Measurements from ENCODE around the gene SHKBP1. TPM values are rescaled to one million over a fixed set of nuclear protein-coding genes. Genes with fewer than 3 reads are reported as not detected.

The SHKBP1 gene
- total RNA-seq, 4 donors from 2014 or later = 33.3 to 52.1 (median 42.9) TPM

- intact Hi-C loops (cut with DNase I) = no loop called here
- no peak for TF ChIP-seq CTCF (IDR thresholded peaks at IDR 0.05)
Measured at GRCh38 chr19:40616178-40616577, 39.5 kb downstream of the SHKBP1 start.

GRCh38 chr19:40616941-40617340 is 40.3 kb downstream of the SHKBP1 start:
- 95 to 97% methylated on average over 16 to 17 of the region's 17 CpGs for WGBS, 2 donors
- peaks cover 8 to 20% of the 10 kb centered on the region in 2 donors for H3K36me3 ChIP-seq
- H3K9me3 ChIP-seq = no peaks in the 10 kb centered on the region
- intact Hi-C loops (cut with DNase I) = no loop called here
- H3K4me1 ChIP-seq = peaks cover 0 to 6% of the 10 kb centered on the region in 2 donors
- H3K4me3 ChIP-seq (replicated peaks in 1 of 3) = no peak overlapping the region
- no peak for TF ChIP-seq CTCF (IDR thresholded peaks at IDR 0.05)
- TF ChIP-seq POLR2A (IDR thresholded peaks at IDR 0.05) = no peak
- no peaks in the 10 kb centered on the region for H3K27me3 ChIP-seq
- H3K27ac ChIP-seq = no peak overlapping the region
- DNase-seq = no peak

More at GRCh38 chr19:40616178-40616577, 39.5 kb downstream of the SHKBP1 start:
- peaks cover 0 to 8% of the 10 kb centered on the region in 2 donors for H3K4me1 ChIP-seq
- no peak overlapping the region for H3K27ac ChIP-seq
- no peak for DNase-seq
- 85 to 93% methylated on average over 5 of the region's 5 CpGs for WGBS, 2 donors
- H3K4me3 ChIP-seq (replicated peaks in 1 of 3) = no peak overlapping the region
- no peaks in the 10 kb centered on the region for H3K27me3 ChIP-seq
- H3K36me3 ChIP-seq = peaks cover 8 to 16% of the 10 kb centered on the region in 2 donors
- no peaks in the 10 kb centered on the region for H3K9me3 ChIP-seq

DNA sequence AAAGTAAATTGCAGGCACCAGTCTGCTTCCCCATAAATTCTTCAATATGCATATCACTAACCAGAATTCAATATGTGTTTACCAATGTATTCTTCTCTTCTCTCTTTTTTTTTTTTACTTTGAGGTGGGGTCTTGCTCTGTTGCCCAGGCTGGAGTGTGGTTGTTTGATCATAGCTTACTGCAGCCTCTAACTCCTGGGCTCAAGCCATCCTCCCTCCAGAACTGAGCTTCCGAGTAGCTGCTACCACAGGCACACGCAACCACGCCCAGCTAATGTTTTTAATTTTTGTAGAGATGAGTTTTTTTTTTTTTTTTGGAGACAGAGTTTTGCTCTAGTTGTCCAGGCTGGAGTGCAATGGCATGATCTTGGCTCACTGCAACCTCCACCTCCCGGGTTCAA is 41.3 kb downstream of the SHKBP1 start:
- no peak for TF ChIP-seq POLR2A (IDR thresholded peaks at IDR 0.05)
- no peak for TF ChIP-seq CTCF (IDR thresholded peaks at IDR 0.05)
- Histone ChIP-seq H3K4me1 (peaks cover 0 to 6% of the 10 kb centered on the region in 2 donors), H3K9me3 (no peaks in the 10 kb centered on the region), H3K36me3 (peaks cover 8 to 20% of the 10 kb centered on the region in 2 donors), H3K27me3 (no peaks in the 10 kb centered on the region), H3K27ac (no peak overlapping the region), H3K4me3 (replicated peaks in 1 of 3) (no peak overlapping the region)
- intact Hi-C loops (cut with DNase I) = no loop called here
- WGBS, 2 donors = 94 to 97% methylated on average over 4 of the region's 4 CpGs
- DNase-seq = no peak

GRCh38 chr19:40619333-40620160 is 42.9 kb downstream of the SHKBP1 start:
- intact Hi-C loops (cut with DNase I) = no loop called here
- Histone ChIP-seq H3K27ac (no peak overlapping the region), H3K27me3 (no peaks in the 10 kb centered on the region), H3K36me3 (peaks cover 8 to 24% of the 10 kb centered on the region in 2 donors), H3K4me1 (peaks cover 0 to 2% of the 10 kb centered on the region in 2 donors), H3K4me3 (replicated peaks in 1 of 3) (no peak overlapping the region), H3K9me3 (no peaks in the 10 kb centered on the region)
- DNase-seq = no peak
- no peak for TF ChIP-seq CTCF (IDR thresholded peaks at IDR 0.05)
- TF ChIP-seq POLR2A (IDR thresholded peaks at IDR 0.05) = no peak
- 70 to 82% methylated on average over 11 of the region's 11 CpGs for WGBS, 2 donors

DNA sequence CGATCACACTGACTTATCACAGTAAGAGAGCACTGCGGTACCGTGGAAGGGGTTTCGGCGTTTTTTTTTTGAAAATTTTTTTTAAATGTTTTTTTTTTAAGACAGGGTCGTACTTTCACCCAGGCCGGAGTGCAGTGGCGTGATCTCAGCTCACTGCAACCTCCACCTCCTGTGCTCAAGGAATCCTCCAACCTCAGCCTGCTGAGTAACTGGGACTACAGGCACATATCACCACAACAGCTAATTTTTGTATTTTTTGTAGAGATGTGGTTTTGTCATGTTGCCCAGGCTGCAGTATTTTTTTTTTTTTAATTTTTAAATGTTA is 43.5 kb downstream of the SHKBP1 start:
- TF ChIP-seq POLR2A (IDR thresholded peaks at IDR 0.05) = no peak
- TF ChIP-seq CTCF (IDR thresholded peaks at IDR 0.05) = no peak
- Histone ChIP-seq H3K9me3 (no peaks in the 10 kb centered on the region), H3K27ac (no peak overlapping the region), H3K4me1 (no peaks in the 10 kb centered on the region), H3K4me3 (replicated peaks in 1 of 3) (no peak overlapping the region), H3K27me3 (no peaks in the 10 kb centered on the region), H3K36me3 (peaks cover 8 to 24% of the 10 kb centered on the region in 2 donors)
- no peak for DNase-seq
- intact Hi-C loops (cut with DNase I) = no loop called here
- WGBS, 2 donors = 93 to 95% methylated on average over 8 of the region's 8 CpGs
